AG20443 (cell line): ENCODE measurements around the gene PP2D1.
"Not testable (repeated sequence)": the region's sequence is repeated elsewhere in the genome, so short reads cannot be mapped to it uniquely, and the experiment has no call there.

Source experiments
- DNase-seq: peaks from one replicate; pipeline ENCODE4 v3.0.0; 2012; ENCODE audit warnings: low spot score, mixed read lengths

Gene PP2D1

DNA sequence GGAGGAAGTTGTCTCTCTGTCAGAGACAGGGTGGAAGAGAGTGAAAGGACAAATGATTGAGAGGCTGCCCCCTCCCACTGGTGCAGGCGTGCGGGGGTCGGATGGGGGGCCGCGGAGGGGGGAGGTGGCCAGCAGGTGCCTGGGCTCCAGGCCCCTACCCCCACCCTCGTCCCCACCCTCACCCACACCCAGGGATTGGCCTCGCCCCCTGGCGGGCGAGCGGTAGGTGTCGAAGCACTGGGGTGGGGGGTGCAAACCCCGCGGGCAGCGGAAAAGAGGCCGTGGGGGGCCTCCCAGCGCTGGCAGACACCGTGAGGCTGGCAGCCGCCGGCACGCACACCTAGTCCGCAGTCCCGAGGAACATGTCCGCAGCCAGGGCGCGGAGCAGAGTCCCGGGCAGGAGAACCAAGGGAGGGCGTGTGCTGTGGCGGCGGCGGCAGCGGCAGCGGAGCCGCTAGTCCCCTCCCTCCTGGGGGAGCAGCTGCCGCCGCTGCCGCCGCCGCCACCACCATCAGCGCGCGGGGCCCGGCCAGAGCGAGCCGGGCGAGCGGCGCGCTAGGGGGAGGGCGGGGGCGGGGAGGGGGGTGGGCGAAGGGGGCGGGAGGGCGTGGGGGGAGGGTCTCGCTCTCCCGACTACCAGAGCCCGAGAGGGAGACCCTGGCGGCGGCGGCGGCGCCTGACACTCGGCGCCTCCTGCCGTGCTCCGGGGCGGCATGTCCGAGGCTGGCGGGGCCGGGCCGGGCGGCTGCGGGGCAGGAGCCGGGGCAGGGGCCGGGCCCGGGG lies 27.9 kb upstream of the PP2D1 start, which contains the start of gene KAT2B:
KAT2B (plus strand) TSS at position 682 of the 783 bp plus-strand sequence; CDS start at position 714, 32 bp downstream.
- DNase-seq = peak; percentile 86

DNA sequence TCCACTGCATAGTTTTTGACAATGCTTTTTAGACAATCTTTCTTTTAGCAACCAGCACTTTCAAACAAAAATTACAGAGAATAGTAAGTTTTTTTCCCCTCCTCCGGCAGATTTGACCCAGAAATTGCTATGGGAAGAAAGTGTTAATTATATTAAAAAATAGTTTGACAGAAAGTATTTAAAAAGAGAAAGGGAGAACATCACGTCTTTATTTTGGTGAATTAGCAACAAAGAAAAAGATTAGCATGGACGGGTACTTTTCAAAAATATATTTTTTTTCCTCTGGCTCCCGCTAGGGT lies 27.4 kb upstream of the PP2D1 start:
- no peak for DNase-seq

DNA sequence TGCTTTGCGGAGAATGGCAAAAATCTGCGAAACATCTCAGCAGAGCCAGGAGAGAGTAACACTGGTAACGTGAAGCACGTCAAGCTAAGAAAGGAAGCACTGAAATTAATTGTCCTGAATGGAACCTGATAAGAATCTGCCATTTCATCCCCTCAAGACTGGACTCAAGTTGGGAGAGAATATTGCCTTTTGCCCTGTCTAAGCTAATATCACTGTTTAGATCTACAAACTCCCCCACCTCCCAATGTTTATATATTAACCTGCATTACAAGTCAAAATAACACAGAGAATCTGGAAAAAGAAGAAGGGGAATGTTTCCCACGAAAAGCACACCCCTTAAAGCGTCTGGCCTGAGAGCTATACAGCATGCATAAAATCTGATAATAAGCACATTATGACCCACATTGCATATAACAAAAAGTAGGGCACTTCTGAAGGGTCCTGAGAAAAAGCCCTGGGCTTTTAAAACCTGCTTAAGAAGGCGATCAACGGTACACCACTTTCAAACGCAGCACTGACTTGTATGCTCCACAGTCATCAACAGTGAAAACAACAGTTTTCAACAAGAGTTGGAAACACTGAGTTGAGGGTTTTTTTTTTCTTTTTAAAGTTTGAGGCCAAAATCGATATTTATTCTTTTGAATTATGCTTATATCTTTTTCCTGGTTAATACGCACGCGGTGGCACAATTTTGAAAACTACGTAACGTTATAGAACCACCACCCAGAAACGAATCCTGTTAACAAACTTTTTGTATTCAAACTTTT lies 26.8 kb upstream of the PP2D1 start:
- DNase-seq = no peak

DNA sequence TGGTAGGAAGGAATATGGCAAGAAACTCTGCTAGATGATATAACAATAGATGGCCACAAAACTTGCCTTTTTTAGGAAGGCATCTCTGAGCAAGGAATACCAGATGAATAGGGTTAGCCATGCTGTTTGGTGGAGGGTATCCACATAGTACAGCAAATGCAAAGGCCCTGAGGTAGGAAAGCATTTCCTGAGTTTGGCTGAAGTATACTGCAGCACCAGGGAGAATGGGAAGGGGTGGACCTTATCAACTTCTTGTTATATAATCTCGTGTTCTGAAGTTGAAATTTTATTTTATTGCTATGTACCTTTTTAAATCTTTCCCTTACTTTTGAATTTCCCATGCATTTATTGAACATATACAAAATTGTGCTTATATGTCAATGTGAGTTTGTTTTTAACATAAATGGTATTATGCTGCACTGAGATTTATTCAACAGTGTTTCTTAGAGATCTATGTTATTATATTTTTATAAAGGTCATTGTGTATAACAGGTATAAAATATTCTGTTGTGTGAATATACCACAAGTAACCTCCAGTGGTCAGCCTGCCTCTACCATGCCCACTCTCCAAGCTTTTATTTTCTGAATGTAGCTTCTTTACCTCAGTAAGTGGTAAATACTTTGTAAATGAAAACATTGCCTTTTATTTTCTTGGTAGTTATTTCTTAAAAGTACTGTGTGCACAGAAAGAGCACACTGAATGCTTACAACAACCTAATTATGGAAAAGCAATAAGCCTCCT lies 25.4 kb upstream of the PP2D1 start:
- DNase-seq = no peak

DNA sequence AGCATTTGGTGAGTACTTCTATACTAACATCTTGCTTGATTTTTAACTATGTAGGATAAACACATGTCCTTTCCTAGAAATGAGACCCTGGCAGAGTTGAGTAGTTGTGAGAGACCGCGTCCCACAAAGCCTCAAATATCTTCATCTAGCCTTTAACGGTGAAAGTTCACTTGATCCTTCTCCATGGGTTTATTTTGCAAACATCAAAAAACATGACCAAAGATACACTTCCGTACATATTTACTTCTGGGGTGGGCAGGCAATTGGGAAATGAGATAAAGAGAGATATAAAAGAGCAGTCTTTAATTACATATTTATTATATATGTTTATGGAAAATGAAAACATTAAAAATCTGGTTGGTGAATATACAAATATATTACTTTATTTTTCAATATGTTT lies 23.0 kb upstream of the PP2D1 start:
- no peak for DNase-seq

DNA sequence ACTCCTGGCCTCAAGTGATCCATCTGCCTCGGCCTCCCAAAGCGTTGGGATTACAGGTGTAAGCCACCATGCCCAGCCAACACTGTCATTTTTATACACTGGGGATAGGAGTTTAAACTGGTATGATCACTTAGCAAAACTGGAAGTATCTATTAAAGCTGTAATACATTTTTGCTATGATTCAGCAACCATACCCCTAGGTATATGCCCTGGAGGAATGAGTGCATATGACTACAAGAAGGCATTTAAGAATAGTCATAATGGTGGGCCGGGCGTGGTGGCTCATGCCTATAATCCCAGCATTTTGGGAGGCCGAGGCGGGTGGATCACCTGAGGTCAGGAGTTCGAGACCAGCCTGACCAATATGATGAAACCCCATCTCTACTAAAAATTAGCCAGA lies 19.9 kb upstream of the PP2D1 start:
- not testable (repeated sequence) for DNase-seq

DNA sequence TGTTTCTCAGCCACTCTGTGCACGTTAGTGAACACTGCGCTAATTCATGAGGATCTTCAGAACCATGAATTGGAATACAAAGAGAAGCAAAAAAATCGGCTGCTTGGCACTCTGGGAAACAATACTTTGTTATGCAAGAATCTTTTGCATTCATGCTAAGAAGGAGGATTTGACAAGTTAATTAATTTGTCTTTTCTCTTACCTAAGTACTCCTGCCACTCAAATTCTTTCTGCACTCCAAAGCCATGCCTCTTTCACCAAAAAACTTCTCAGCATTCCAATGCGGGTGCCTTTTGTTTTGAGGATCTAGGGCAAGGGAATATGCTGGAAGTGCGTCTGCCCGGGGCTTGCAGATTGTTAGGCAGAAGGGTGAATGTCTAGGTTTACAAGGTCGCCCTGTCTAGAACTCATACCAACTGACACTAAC lies 16.9 kb upstream of the PP2D1 start:
- no peak for DNase-seq

DNA sequence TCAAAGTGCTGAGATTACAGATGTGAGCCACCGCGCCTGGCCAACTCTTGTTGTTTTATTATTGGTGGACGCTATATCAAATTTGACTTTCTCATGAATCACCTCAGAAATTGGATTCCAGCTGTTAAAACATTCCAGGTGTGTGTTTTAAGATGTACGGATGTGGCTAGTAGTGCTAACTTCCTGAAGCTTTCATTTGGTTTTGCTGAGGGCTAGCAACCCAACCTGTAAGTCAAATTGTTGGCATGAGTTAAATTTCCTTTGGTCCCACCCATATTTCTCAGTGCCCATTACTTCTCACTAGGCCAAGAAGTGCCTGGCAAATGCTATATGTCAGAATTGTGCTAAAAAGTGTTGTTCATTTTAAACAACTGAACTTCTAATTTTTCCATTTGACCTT lies 15.1 kb upstream of the PP2D1 start:
- DNase-seq = no peak

DNA sequence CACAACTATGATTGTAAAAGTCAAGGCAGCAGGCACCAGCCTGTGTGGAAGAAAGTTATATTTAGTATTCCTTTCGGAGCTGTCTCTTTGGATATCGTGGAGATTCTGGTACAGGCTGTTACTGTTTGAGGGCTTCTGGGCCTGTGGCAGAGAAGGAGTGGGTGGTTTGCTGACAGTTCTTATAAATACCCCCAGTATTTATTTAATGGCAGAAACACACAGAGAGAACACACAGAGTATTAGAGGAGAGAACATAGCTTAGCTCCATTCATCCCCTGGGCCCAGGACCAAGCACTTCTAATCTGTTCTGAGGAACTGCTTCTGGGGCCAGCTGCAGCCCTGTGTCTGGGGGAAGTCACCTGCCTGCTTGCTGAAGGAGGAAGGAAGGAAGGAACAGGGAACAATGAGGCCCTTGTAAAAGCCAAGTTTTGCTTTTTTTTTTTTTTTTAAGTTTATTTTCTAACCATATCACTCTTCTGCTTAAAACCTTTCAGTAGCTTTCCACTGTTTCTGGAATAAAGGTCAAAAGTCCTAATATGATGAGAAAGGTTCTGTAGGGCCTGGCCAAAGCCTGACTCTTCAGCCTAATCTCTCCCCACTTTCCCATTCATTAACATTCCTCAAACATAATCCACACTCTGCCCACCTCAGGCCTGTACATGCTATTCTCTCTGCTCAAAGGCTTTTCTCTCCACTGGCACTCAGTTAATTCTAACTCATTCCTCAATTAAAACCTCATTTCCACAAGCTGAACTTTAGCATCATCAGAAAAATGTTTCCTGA lies 11.8 kb upstream of the PP2D1 start:
- no peak for DNase-seq

DNA sequence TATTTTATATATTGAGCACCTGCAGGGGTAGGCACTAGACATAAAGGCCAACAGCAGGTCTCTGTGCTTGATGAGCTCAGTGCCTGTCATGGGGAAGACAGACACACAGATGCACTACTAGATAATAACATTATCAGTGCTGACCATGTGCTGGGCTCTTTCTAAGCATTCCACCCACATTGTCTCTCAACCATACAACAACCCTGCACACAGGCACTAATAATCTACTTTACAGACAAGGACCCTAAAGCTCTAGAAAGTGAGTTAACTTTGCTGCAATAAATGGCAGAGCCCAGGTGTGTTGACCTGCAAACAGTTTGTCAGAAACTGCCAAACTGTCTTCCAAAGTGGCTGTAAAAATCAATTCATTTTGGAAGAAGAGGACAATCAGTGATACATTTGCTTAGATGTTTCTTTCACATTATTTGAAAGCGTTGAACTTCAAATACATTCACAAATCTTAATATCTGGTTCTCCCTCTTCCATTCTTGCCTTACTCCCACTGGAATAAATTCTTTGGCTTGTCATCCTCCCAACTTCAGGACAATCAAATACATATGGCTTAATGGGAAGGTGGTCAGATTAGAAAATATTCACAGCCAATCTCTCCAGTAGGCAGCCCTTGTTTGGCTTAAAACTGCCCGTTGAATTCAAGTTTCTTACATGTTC lies 11.0 kb upstream of the PP2D1 start:
- DNase-seq = no peak

DNA sequence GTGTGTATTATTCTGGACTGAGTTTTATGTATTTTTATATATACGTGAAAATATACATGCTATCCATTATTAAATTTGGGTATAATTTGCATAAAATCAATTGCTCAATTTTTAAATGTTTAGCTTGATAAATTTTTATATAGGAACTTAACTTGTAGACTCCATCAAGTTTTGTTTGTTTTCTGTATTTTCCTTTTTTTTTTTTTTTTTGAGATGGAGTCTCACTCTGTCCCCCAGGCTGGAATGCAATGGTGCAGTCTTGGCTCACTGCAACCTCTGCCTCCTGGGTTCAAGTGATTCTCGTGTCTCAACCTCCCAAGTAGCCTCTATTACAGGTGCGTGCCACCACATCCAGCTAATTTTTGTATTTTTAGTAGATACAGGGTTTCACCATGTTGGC lies 4.0 kb upstream of the PP2D1 start:
- not testable (repeated sequence) for DNase-seq

DNA sequence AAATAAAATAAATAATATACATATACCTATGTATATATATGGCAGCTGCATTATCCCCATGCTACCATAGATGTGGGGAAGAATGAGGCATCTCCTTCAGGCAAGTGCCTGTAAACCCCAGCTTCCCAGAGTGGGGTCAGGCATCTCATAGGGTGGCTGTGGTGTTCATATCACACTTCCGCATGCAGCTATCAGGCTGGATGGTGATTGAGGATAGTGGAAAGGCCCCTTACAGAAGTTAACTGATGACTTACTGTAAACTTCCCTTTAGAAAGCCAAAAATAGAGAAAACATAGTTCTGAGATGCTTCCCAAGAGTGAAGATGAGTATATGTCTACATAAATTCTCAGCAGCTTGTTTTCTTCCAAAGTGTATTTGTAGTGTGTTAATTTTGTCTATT lies 3.5 kb upstream of the PP2D1 start:
- no peak for DNase-seq

DNA sequence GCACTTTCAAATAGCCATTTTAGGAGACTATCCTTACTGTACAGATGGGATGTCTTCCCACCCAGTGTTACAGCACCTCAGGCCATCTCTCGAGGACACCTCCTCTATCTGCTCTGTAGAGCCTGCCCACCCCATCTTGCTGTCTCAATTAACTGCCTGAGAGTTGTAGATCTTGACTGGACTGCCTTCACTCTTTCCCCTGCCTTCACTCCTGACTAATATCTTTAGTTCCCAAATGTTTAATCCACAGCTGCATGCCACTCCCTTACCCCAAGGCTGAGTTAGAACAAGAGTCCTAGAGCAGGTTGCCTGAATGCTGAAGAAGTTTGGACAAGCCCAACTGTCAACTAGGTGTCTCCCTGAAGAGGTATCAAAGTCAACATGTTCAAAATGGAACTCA lies 1.3 kb upstream of the PP2D1 start:
- DNase-seq = no peak

DNA sequence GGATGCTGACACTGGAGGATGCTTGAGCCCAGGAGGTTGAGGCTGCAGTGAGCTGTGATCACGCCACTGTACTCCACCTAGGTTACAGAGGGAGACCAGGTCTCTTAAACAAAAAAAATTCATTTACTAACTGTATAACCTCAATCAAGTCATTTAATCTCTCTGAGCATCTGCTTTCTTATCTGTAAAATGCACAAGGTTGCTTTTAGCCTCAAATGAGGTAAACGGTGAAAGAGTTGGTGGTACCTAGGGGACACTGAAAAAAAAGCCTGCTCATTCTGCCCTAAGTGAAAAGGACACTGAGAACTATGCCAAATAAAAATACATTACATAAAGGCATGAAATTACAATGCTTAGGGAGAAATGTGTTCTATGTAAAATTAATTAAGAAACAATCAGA lies 3.4 kb downstream of the PP2D1 start:
- DNase-seq = no peak

DNA sequence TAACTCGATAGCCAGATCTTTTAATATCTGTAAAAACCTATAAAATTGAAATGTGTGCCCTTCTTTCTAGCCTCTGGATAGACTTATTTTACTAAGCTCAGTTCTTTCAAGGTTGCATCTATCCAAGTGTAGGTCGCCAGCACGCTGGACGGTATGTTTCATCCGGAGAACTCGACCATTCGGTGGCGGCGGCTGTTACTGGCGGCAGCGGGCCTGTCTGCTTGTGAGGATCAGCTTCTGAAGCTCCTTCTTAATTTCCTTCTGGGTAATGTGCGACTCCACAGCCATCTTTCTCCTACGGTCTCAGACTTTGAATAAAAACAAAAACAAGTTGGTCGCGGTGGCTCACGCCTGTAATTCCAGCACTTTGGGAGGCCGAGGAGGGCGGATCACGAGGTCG lies 4.1 kb downstream of the PP2D1 start:
- DNase-seq = no peak

DNA sequence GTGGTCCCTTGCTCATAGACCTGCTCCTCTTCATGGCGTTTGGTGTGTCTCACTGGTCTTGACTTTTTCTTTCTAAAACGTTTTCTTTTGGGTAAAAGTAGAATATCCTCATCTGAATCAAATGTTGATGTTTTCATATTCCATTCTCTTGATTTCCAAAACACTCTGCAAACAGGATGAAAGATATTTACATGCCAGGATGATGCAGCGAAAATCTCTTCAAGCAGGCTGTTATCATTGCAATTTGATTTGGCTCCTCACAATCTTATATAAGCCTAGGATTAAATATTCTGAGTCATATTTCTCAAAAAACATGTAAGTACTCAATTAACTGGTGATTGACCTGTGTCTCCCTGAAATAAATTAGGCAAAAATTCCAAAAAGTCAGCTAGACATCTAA lies 10.1 kb downstream of the PP2D1 start:
- DNase-seq = no peak

DNA sequence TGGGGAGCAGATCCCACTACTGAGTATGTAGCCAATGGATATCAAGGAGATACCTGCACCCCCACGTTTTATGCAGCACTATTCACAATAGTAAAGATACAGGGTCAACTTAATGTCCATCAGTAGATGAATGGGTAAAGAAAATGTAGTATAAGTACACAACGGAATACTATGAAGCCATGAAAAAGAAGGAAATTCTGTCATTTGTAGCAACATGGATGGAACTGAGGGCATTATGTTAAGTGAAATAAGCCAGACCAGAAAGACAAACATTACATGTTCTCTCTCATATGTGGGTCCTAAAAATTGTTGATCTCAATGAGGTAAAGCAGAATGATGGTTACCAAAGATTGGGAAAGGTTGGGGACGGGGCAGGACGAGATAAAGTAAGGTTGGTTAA lies 14.6 kb downstream of the PP2D1 start:
- DNase-seq = no peak

DNA sequence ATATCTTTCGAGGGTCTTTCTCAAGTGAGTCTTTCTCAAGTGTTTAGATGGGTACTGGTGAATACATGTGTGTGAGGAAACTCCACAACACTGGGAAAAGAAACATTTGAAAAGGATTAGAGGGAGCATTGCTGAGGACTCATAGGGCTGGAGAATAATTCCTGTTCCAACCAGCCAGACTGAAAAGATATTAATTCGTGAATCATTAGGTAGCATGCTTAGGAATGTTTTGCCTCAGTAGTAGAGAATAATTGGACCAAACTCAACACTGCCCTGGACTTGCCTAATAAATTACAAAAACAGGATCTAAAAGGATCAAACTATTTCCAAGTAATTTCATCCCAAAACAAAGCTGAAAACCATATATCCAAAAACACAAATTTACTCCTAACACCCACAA lies 17.3 kb downstream of the PP2D1 start:
- no peak for DNase-seq

DNA sequence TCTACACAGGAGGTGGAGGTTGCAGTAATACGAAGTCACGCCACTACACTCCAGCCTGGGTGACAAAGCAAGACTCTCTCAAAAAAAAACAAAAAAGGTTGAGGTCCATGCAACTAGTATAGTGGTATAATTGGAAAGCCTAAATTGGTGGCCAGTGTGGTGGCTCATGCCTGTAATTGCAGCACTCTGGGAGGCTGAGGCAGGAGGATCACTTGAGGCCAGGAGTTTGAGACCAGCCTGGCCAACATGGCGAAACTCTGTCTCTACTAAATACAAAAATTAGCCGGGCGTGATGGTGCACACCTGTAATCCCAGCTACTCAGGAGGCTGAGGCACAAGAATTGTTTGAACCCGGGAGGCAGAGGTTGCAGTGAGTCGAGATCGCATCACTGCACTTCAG lies 23.2 kb downstream of the PP2D1 start:
- DNase-seq = not testable (repeated sequence)

DNA sequence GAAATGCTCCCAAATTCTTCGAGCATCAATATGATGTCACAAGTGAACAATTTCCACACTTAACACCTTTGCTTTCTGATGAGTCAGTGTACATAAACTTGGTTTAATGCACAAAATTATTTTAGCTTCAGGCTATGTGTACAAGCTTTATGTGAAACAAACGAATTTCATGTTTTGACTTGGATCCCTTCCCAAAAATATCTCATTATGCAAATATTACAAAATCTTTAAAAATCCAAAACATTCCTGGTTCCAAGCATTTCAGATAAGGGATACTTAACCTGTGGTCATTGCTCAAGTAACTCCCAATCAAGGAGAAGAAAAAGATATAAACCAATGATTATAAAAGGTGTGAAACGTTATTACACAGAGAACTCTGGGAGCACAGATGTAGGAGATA lies 40.0 kb downstream of the PP2D1 start:
- no peak for DNase-seq

DNA sequence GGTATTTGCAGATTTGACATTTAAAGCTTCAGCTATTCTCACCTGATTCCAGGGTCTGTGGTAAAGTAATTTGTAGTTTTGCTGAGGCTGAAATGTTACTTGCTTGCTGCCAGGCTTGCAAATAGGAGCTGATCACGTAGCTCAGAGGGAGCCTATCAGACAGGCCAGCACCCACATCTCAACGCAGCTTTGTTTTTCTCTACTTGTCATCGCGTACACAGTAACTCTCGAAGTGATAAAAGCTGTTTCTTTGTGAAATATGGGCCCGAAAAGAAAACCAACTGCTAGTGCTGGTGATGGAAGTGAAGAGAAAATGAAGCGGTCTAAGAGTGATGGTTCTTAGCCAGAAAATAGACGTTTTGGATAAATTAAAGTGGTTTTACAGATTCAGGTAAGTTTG lies 41.7 kb downstream of the PP2D1 start:
- no peak for DNase-seq

DNA sequence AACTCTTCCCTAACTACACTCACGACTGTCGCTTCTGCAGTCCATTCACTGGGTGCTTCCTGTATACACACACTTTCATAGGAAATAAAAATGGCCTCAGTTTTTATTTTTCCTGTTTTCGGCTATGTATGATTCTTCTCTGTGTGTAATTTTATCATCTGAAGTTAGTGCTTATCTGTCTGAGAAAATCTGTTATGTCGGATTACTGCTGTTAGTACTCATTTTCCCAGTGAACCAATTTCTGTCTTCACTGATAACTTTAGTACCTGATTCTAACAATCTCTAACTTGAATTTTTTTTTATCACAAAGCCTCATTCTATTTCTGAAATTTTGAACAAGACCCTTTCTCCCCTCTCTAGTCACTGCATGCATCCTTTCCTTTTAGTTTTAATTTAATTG lies 44.3 kb downstream of the PP2D1 start:
- DNase-seq = no peak
